Astrocyte of the cerebellum (primary cell): ENCODE data around the gene EMC6.

ENCODE experiments used
- DNase-seq: peaks from one replicate; pipeline ENCODE4 v3.0.0-alpha.2; 2011; ENCODE audit warnings: low read depth
- H3K4me3 ChIP-seq: 2 replicates; pipeline ENCODE4 v1.5.1; 2011; ENCODE audit warnings: mild to moderate bottlenecking, low read depth, low read length, moderate library complexity
- CTCF ChIP-seq: IDR thresholded peaks from 2 replicates; pipeline ENCODE4 v1.5.1; 2012; ENCODE audit warnings: low read length, low read depth, moderate library complexity, mild to moderate bottlenecking; ENCODE audit errors: missing control alignments
- in situ Hi-C: cut with HindIII; loops from 2 replicates; pipeline ENCODE4 v1.10.0; 2017; ENCODE audit warnings: low sequenced_read_pairs

EMC6 gene

GRCh38 chr17:3679531-3680126 lies 11.0 kb downstream of the EMC6 start:
- no peak overlapping the region for H3K4me3 ChIP-seq
- DNase-seq: no peak
- in situ Hi-C loops: no loop called here
- TF ChIP-seq CTCF: no peak

GRCh38 chr17:3681057-3681456 lies 12.4 kb downstream of the EMC6 start:
- H3K4me3 ChIP-seq: no peak overlapping the region
- DNase-seq: no peak
- no peak for TF ChIP-seq CTCF
- in situ Hi-C loops: no loop called here

GRCh38 chr17:3681565-3681964 lies 13.0 kb downstream of the EMC6 start:
- in situ Hi-C loops: no loop called here
- DNase-seq: no peak
- H3K4me3 ChIP-seq: no peak overlapping the region
- no peak for TF ChIP-seq CTCF

GRCh38 chr17:3682033-3682432 lies 13.4 kb downstream of the EMC6 start:
- no peak for TF ChIP-seq CTCF
- no peak overlapping the region for H3K4me3 ChIP-seq
- no peak for DNase-seq
- in situ Hi-C loops: no loop called here

GRCh38 chr17:3683054-3683511 lies 14.5 kb downstream of the EMC6 start:
- no peak for DNase-seq
- peak; percentile 96 for TF ChIP-seq CTCF
- no peak overlapping the region for H3K4me3 ChIP-seq
- in situ Hi-C loops: no loop called here

GRCh38 chr17:3685174-3685573 lies 16.6 kb downstream of the EMC6 start:
- DNase-seq: no peak
- no peak overlapping the region for H3K4me3 ChIP-seq
- no peak for TF ChIP-seq CTCF
- in situ Hi-C loops: no loop called here
